Measurements from ENCODE around the gene DSTYK.

DNA sequence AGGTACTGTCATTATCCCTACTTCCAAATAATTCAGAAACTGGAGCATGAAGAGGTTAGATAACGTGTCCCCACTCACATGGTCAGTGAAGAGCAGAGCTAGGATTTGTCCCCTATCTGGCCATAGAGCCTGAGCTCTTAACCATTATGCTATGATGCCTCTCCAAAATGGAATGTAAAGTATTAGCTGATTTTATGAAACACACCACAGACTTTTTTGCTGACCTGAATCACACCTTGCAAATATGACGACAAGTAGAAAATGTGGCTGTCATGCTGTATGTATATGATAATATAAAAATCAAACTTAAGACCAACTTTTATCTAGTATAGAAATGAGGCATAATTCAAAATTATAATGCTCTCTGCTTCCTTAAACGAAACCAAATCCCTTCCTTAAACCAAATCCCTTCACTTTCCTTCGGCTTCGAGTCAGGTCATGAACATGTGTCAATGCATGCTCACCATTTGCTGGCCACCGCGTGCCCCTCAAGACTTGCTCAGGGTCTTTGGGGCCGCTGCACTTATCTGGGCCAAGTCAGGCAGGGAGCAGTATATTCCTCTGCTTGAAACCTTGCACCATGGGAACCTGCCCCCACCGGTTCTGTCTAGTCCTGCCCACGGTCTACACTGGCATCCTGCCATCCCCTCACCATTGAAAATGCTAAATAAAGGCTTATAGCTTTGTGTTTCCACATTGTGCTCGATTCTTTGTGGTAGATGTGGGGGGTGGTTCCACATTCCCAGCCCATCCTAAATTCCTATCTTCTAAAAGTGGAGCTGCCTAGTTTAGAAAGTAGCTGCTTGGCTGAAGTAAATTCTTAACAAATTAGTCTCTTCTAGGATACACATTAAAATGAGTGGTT is 14.6 kb upstream of the DSTYK start:
- TF ChIP-seq, protein P1, sequence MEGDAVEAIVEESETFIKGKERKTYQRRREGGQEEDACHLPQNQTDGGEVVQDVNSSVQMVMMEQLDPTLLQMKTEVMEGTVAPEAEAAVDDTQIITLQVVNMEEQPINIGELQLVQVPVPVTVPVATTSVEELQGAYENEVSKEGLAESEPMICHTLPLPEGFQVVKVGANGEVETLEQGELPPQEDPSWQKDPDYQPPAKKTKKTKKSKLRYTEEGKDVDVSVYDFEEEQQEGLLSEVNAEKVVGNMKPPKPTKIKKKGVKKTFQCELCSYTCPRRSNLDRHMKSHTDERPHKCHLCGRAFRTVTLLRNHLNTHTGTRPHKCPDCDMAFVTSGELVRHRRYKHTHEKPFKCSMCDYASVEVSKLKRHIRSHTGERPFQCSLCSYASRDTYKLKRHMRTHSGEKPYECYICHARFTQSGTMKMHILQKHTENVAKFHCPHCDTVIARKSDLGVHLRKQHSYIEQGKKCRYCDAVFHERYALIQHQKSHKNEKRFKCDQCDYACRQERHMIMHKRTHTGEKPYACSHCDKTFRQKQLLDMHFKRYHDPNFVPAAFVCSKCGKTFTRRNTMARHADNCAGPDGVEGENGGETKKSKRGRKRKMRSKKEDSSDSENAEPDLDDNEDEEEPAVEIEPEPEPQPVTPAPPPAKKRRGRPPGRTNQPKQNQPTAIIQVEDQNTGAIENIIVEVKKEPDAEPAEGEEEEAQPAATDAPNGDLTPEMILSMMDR (IDR thresholded peaks at IDR 0.05; ENCODE audit: poor library complexity, severe bottlenecking): no peak
- TF ChIP-seq EP300 (conservative IDR thresholded peaks at IDR 0.05; ENCODE audit: poor library complexity, severe bottlenecking) (no peak), TAF1 (IDR thresholded peaks at IDR 0.05; ENCODE audit: low read depth) (no peak), POLR2AphosphoS5 (IDR thresholded peaks at IDR 0.05) (no peak), SMC3 (conservative IDR thresholded peaks at IDR 0.05; ENCODE audit: poor library complexity) (no peak), MXI1 (conservative IDR thresholded peaks at IDR 0.05; ENCODE audit: poor library complexity, severe bottlenecking) (no peak), RAD21 (conservative IDR thresholded peaks at IDR 0.05) (no peak), EZH2 (IDR thresholded peaks at IDR 0.05; ENCODE audit: borderline replicate concordance, insufficient read depth, low read length, poor library complexity, severe bottlenecking) (no peak)
- TF ChIP-seq, protein P2, sequence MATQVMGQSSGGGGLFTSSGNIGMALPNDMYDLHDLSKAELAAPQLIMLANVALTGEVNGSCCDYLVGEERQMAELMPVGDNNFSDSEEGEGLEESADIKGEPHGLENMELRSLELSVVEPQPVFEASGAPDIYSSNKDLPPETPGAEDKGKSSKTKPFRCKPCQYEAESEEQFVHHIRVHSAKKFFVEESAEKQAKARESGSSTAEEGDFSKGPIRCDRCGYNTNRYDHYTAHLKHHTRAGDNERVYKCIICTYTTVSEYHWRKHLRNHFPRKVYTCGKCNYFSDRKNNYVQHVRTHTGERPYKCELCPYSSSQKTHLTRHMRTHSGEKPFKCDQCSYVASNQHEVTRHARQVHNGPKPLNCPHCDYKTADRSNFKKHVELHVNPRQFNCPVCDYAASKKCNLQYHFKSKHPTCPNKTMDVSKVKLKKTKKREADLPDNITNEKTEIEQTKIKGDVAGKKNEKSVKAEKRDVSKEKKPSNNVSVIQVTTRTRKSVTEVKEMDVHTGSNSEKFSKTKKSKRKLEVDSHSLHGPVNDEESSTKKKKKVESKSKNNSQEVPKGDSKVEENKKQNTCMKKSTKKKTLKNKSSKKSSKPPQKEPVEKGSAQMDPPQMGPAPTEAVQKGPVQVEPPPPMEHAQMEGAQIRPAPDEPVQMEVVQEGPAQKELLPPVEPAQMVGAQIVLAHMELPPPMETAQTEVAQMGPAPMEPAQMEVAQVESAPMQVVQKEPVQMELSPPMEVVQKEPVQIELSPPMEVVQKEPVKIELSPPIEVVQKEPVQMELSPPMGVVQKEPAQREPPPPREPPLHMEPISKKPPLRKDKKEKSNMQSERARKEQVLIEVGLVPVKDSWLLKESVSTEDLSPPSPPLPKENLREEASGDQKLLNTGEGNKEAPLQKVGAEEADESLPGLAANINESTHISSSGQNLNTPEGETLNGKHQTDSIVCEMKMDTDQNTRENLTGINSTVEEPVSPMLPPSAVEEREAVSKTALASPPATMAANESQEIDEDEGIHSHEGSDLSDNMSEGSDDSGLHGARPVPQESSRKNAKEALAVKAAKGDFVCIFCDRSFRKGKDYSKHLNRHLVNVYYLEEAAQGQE (IDR thresholded peaks at IDR 0.05; ENCODE audit: borderline replicate concordance): no peak

All from neural cell (in vitro differentiated cells).